K562 (cell line): ENCODE measurements around the gene CLSTN1. TPM values are rescaled to one million over a fixed set of nuclear protein-coding genes. Genes with fewer than 3 reads are reported as not detected.

Experiments
- ATAC-seq: fragments of 200-7000 bp; cut with Tn5 transposase; 3 replicates; pipeline ENCODE4 v1.9.1; 2020; ENCODE audit warnings: moderate library complexity
- BruUV-seq: library from RNA; stranded (reverse); fragments of 400-500 nt; replicated peaks from 2 replicates; lab custom pipeline; 2021; lab: Mats Ljungman, UMichigan
- CTCF ChIA-PET: fragments of 300-600 bp; formaldehyde crosslinking; extraction: SDS; loops from one replicate; lab custom pipeline; 2021; ENCODE audit warnings: low intra/inter-chr PET ratio; lab: Yijun Ruan, JAX
- POLR2A ChIA-PET: fragments of 300-600, 350-650 bp; sonication (Branson Sonifier 250); formaldehyde crosslinking; extraction: SDS; loops from one replicate; lab custom pipeline; 2021; ENCODE audit warnings: antibody characterized with exemption, inconsistent platforms; lab: Yijun Ruan, JAX
- DNase-seq, 4 experiments: peaks; one replicate each; pipeline versions ENCODE4 v3.0.0 to v3.0.0-alpha.2; 2011 to 2018; ENCODE audit warnings: low spot score in 3 of 4, mixed read lengths in 3 of 4; ENCODE audit errors: extremely low read depth in 1 of 4
- FAIRE-seq: peaks from 2 replicates; lab custom pipeline; 2011; peaks lifted over from hg19 to GRCh38; lab: Jason Lieb, UNC
- H2AFZ ChIP-seq: 2 replicates; pipeline ENCODE4 v1.6.0; 2011; ENCODE audit warnings: low read depth, low read length, control low read depth, inconsistent platforms
- H3K27ac ChIP-seq: fragments of 200-600 bp; 3 replicates; pipeline ENCODE4 v1.8.0; 2011; ENCODE audit warnings: low read depth, mild to moderate bottlenecking, control low read depth, inconsistent platforms, low read length, moderate library complexity, mixed read lengths; ENCODE audit errors: extremely low read depth
- H3K27me3 ChIP-seq, 2 experiments: fragments of 300-600 bp in 1 of 2; 2 replicates in 1 of 2; 3 replicates in 1 of 2; pipeline versions ENCODE4 v1.6.0 to v1.8.0; 2011; ENCODE audit warnings: inconsistent platforms in 2 of 2, low read length in 2 of 2, mild to moderate bottlenecking in 1 of 2, mixed read lengths in 1 of 2, moderate library complexity in 1 of 2; ENCODE audit not compliant: control insufficient read depth in 2 of 2, insufficient read depth in 2 of 2
- H3K36me3 ChIP-seq: fragments of 300-600 bp; 3 replicates; pipeline ENCODE4 v1.8.0; 2011; ENCODE audit warnings: mild to moderate bottlenecking, low read length, inconsistent platforms; ENCODE audit not compliant: control insufficient read depth, insufficient read depth
- H3K4me1 ChIP-seq, 2 experiments: fragments of 200-600 bp in 1 of 2; replicated peaks in 1 of 2; 2 replicates in 1 of 2; 3 replicates in 1 of 2; pipeline versions ENCODE4 v1.5.1 to v1.8.0; 2011; ENCODE audit warnings: inconsistent platforms in 2 of 2, low read length in 2 of 2, mild to moderate bottlenecking in 1 of 2, mixed read lengths in 1 of 2, moderate library complexity in 1 of 2; ENCODE audit not compliant: control insufficient read depth in 2 of 2, insufficient read depth in 2 of 2
- H3K4me2 ChIP-seq: 2 replicates; pipeline ENCODE4 v1.6.1; 2011; ENCODE audit warnings: low read length, control low read depth, inconsistent platforms, mixed read lengths; ENCODE audit not compliant: insufficient read depth
- H3K4me3 ChIP-seq: fragments of 200-600 bp; sonication (generic), shearing (Covaris generic); 2 replicates; pipeline ENCODE4 v1.5.1; 2016; ENCODE audit warnings: control low read depth, inconsistent platforms
- H3K79me2 ChIP-seq: fragments of 200-600 bp; 3 replicates; pipeline ENCODE4 v1.8.0; 2011; ENCODE audit warnings: low read length, inconsistent platforms; ENCODE audit not compliant: control insufficient read depth, insufficient read depth
- H3K9ac ChIP-seq, 2 experiments: 2 replicates each; pipeline versions ENCODE4 v1.6.0 to v1.6.1; 2011; ENCODE audit warnings: low read depth in 2 of 2, low read length in 2 of 2, control low read depth in 1 of 2, inconsistent platforms in 1 of 2, mild to moderate bottlenecking in 1 of 2, mixed read lengths in 1 of 2; ENCODE audit not compliant: insufficient read depth in 1 of 2
- H3K9me1 ChIP-seq: one replicate; pipeline ENCODE4 v1.6.0; 2011; ENCODE audit warnings: inconsistent platforms, mild to moderate bottlenecking, low read length, moderate library complexity; ENCODE audit not compliant: control insufficient read depth, insufficient read depth
- H3K9me3 ChIP-seq: replicated peaks from 2 replicates; pipeline ENCODE4 v1.5.1; 2011; ENCODE audit warnings: low read depth, low read length, inconsistent platforms; ENCODE audit not compliant: control insufficient read depth, insufficient read depth
- H4K20me1 ChIP-seq: replicated peaks from 2 replicates; pipeline ENCODE4 v1.6.1; 2011; ENCODE audit warnings: low read length, inconsistent platforms, mixed read lengths; ENCODE audit not compliant: control insufficient read depth, insufficient read depth
- NR2C1 ChIP-seq, 2 experiments: fragments of 450-650 bp; IDR thresholded peaks; 2 replicates each; pipeline ENCODE4 v1.6.1; 2017; ENCODE audit warnings: mild to moderate bottlenecking in 2 of 2, antibody characterized with exemption in 1 of 2, inconsistent platforms in 1 of 2, missing compliant biosample characterization in 1 of 2, missing genetic modification characterization in 1 of 2
- RBM39 ChIP-seq: fragments of 200-400 bp; formaldehyde crosslinking; optimal IDR thresholded peaks from 2 replicates; pipeline ENCODE3; 2018; ENCODE audit warnings: low read depth, low read length
- SMC3 ChIP-seq: conservative IDR thresholded peaks from 2 replicates; pipeline ENCODE4 v1.6.1; 2011; ENCODE audit warnings: low read depth, low read length, improper control_type of control experiment; ENCODE audit not compliant: insufficient read depth
- ZNF184 ChIP-seq: sonication (generic); formaldehyde crosslinking; IDR thresholded peaks from 2 replicates; pipeline ENCODE4 v1.5.0; 2020; ENCODE audit warnings: missing genetic modification reagents
- WGBS: fragments of 100-300 bp; shearing (Covaris generic); methylation state at CpG from one replicate; pipeline ENCODE4 v1.1.6; 2016; ENCODE audit warnings: low coverage, mixed read lengths; ENCODE audit not compliant: insufficient coverage; ENCODE audit errors: missing lambda C conversion rate; 5-methylcytosine and 5-hydroxymethylcytosine counted together
- in situ Hi-C: fragments of 300-500 bp; cut with MboI; formaldehyde crosslinking; loops from 4 replicates; pipeline ENCODE4 v1.15.0; 2018; ENCODE audit warnings: inconsistent platforms, mixed read lengths
- intact Hi-C: fragments of 100-400 bp; cut with micrococcal nuclease; formaldehyde crosslinking; loops from 2 replicates; pipeline ENCODE4 v1.14.2; 2022
- polyA plus RNA-seq, 8 experiments: library from polyadenylated mRNA; depleted of rRNA in 4 of 8; stranded (reverse) in 5 of 8; unstranded in 3 of 8; fragments of >200 nt; fragmentation: Nextera tagmentation in 2 of 8; fragmentation: Illumina TruSeq in 1 of 8; extraction: Ambion mirVana in 2 of 8; extraction: Trizol in 1 of 8; gene quantifications; 2 replicates each; pipeline versions ENCODE4 v1.2.1 to v1.2.3, GENCODE V29; 2011 to 2014; ENCODE audit warnings: inconsistent platforms in 1 of 8, missing spikeins in 1 of 8
- total RNA-seq, 7 experiments: library from RNA; depleted of rRNA in 6 of 7; stranded (reverse); fragments of >200 nt in 6 of 7; fragmentation: Illumina TruSeq in 2 of 7; extraction: Trizol in 2 of 7; gene quantifications; 2 replicates each; pipeline versions ENCODE4 v1.2.1 to v1.2.3, GENCODE V29; 2011 to 2021; ENCODE audit warnings: low replicate concordance in 1 of 7
- TF ChIP-seq, protein P1 (sequence below), 2 experiments: fragments of 250-450 bp in 1 of 2; fragments of 450-650 bp in 1 of 2; sonication (Bioruptor Pico) in 1 of 2; IDR thresholded peaks; 2 replicates each; pipeline versions ENCODE4 v1.6.1 to v1.8.0; 2016 to 2021; ENCODE audit warnings: mild to moderate bottlenecking in 2 of 2, moderate library complexity in 2 of 2, missing compliant biosample characterization in 1 of 2, missing genetic modification characterization in 1 of 2

Gene CLSTN1
- total and polyA plus RNA-seq, 9 of the 15 experiments (the other 6 are each of a cell fraction or from before 2014, with no cell fraction given): 1.1 to 32.5 (median 13.3) TPM

GRCh38 chr1:9840176-9840575, 16.4 kb upstream of the CLSTN1 start:
- H4K20me1 ChIP-seq: no peaks in the 10 kb centered on the region; the same call in 1 of the 2 replicates
- DNase-seq (no peak), FAIRE-seq (no peak), ATAC-seq (no peak)
- H3K4me2 ChIP-seq: no peak overlapping the region
- in situ Hi-C loops (no loop called here), intact Hi-C loops (no loop called here)
- no peak overlapping the region for H3K27ac ChIP-seq
- no peaks in the 10 kb centered on the region for H3K79me2 ChIP-seq
- H3K27me3 ChIP-seq: peaks cover 35 to 71% of the 10 kb centered on the region in 2 experiments
- no peak overlapping the region for H2AFZ ChIP-seq
- no peaks in the 10 kb centered on the region for H3K9me1 ChIP-seq
- no peak overlapping the region for H3K9ac ChIP-seq
- H3K4me3 ChIP-seq: no peak overlapping the region
- no peaks in the 10 kb centered on the region for H3K36me3 ChIP-seq
- ChIA-PET CTCF (no interaction called here), POLR2A (interaction anchor here (1.4 to 4.3 kb wide), 2 partner anchors 9 kb away, joined by 3 to 35 read pairs; no protein-coding TSS in a partner anchor)
- no TSS peak for BruUV-seq
- H3K9me3 ChIP-seq: 0 out of 2 replicates have a peak, but pooled peaks cover 1% of the 10 kb centered on the region
- WGBS: 4% methylated on average over 3 of the region's 3 CpGs
- peaks cover 0 to 30% of the 10 kb centered on the region in 2 experiments; a peak in 2 of 5 replicates for H3K4me1 ChIP-seq
- TF ChIP-seq, protein P1, sequence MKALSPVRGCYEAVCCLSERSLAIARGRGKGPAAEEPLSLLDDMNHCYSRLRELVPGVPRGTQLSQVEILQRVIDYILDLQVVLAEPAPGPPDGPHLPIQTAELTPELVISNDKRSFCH (CRISPR knock-in tag; IDR thresholded peaks at IDR 0.05): no peak
- TF ChIP-seq, protein P1 (tag; IDR thresholded peaks at IDR 0.05): no peak
- no peak for TF ChIP-seq SMC3
- TF ChIP-seq RBM39: no peak
- TF ChIP-seq NR2C1 (IDR thresholded peaks at IDR 0.05): no peak
- no peak for TF ChIP-seq NR2C1 (tag; IDR thresholded peaks at IDR 0.05)
- no peak for TF ChIP-seq ZNF184 (CRISPR knock-in tag)
